ENCODE data around the gene ACSM2B. TPM values are rescaled to one million over a fixed set of nuclear protein-coding genes. Genes with fewer than 3 reads are reported as not detected.
"Not testable (repeated sequence)": the region's sequence is repeated elsewhere in the genome, so short reads cannot be mapped to it uniquely, and the experiment has no call there.

ACSM2B gene
- total RNA-seq, 5 donors from 2014 or later (not counting 1 experiment from before 2014, with no cell fraction given), result 0.18 to 0.86 TPM; not detected in 3

DNA sequence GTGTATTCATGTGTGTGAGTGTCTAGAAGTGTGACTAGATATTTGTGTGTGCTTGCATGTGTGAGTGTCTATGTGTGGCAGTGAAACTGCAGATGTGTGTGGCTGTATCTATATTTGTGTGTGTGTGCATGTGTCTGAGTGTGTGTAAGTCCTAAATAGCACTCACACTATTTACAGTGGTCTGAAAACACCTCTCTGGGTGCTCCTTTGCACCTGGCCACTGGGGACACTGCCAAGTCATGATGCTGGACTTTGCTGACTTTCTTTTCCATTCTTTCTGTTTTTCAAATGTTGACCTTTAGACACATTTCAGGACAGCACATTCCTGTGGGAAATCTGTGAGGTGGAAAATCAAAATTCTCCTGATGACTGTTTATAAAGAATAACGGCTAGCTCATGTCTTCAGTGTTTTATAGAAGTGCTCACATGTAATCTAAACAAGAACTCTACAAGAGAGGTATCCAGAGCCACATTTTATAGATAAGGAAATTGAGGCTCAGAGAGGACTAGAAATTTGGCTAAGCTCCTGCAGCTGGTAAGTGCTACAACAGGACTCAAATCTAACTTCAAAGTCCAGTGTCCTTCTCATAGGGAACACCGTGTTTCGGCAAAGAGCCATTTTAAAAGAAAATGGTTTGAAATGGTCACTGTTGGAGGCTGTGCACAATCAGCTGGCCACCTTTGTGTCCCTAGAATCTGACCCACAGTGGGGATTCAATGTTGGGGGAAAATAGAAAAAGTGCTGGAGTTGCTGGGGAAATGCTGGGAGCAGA, 4.5 kb upstream of the ACSM2B start:
- H3K4me3 Mint-ChIP-seq; ATAC-seq (replicated peaks in 1 of 4); H3K27ac Mint-ChIP-seq; H3K4me3 ChIP-seq (ENCODE audit: control insufficient read depth in 1 of 2, extremely low read depth in 1 of 2, low read length in 1 of 2); H3K9me3 ChIP-seq; H3K4me1 Mint-ChIP-seq; H3K36me3 ChIP-seq (ENCODE audit: control insufficient read depth in 2 of 2, extremely low read depth in 1 of 2, insufficient read depth in 1 of 2, low read length in 1 of 2); H3K27ac ChIP-seq (ENCODE audit: low read length); H3K36me3 Mint-ChIP-seq; H3K27me3 Mint-ChIP-seq; H3K4me1 ChIP-seq (ENCODE audit: control insufficient read depth in 1 of 2, extremely low read depth in 1 of 2, insufficient read depth in 2 of 2, low read length in 2 of 2); H3K9me3 Mint-ChIP-seq; CTCF ChIA-PET; DNase-seq; H3K27me3 ChIP-seq (replicated peaks in 1 of 2; ENCODE audit: control insufficient read depth in 2 of 2, extremely low read depth in 1 of 2, insufficient read depth in 2 of 2, low read length in 1 of 2); POLR2A ChIA-PET: not testable (repeated sequence)
- WGBS (ENCODE audit: insufficient coverage), result no CpG with 5 or more reads among the region's 3 CpGs

DNA sequence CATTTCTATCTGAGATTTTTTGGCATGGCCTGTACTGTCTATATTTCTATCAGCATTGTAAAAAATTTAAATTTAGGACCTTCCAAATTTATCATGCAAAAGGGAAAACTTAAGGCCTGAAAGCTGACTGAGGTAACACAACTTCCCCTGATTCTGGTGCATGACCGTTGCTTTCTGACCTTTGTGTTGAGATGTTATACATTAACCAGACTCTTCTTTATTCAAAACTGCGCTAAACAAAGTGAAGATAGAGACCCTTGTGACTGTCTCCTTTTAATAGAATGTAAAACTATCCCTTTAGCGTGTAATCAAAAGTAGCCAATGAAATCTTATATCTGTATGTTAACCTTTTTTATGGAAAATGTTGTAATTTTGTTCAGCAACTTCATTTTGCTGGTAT, 1.9 kb upstream of the ACSM2B start:
- H3K36me3 Mint-ChIP-seq, POLR2A ChIA-PET: not testable (repeated sequence)

GRCh38 chr16:20569117-20569651, 7.0 kb downstream of the ACSM2B start:
- ATAC-seq (replicated peaks in 1 of 4); H3K9me3 Mint-ChIP-seq; H3K9me3 ChIP-seq; H3K4me3 ChIP-seq (ENCODE audit: control insufficient read depth in 1 of 2, extremely low read depth in 1 of 2, low read length in 1 of 2); H3K27ac Mint-ChIP-seq; H3K4me3 Mint-ChIP-seq; H3K27ac ChIP-seq (ENCODE audit: low read length); POLR2A ChIA-PET; H3K27me3 Mint-ChIP-seq; DNase-seq; H3K36me3 ChIP-seq (ENCODE audit: control insufficient read depth in 2 of 2, extremely low read depth in 1 of 2, insufficient read depth in 1 of 2, low read length in 1 of 2); H3K4me1 ChIP-seq (ENCODE audit: control insufficient read depth in 1 of 2, extremely low read depth in 1 of 2, insufficient read depth in 2 of 2, low read length in 2 of 2); H3K36me3 Mint-ChIP-seq; H3K27me3 ChIP-seq (replicated peaks in 1 of 2; ENCODE audit: control insufficient read depth in 2 of 2, extremely low read depth in 1 of 2, insufficient read depth in 2 of 2, low read length in 1 of 2); CTCF ChIA-PET; H3K4me1 Mint-ChIP-seq: not testable (repeated sequence)
- WGBS (ENCODE audit: insufficient coverage), result no CpG with 5 or more reads among the region's 2 CpGs

More for the DNA sequence above, 1.9 kb upstream of the ACSM2B start:
- ATAC-seq (replicated peaks in 1 of 4); H3K4me1 ChIP-seq (ENCODE audit: control insufficient read depth in 1 of 2, extremely low read depth in 1 of 2, insufficient read depth in 2 of 2, low read length in 2 of 2); H3K9me3 Mint-ChIP-seq; H3K27me3 Mint-ChIP-seq; H3K9me3 ChIP-seq; H3K4me1 Mint-ChIP-seq; H3K36me3 ChIP-seq (ENCODE audit: control insufficient read depth in 2 of 2, extremely low read depth in 1 of 2, insufficient read depth in 1 of 2, low read length in 1 of 2); H3K27me3 ChIP-seq (replicated peaks in 1 of 2; ENCODE audit: control insufficient read depth in 2 of 2, extremely low read depth in 1 of 2, insufficient read depth in 2 of 2, low read length in 1 of 2); DNase-seq; H3K27ac Mint-ChIP-seq; H3K4me3 Mint-ChIP-seq; H3K4me3 ChIP-seq (ENCODE audit: control insufficient read depth in 1 of 2, extremely low read depth in 1 of 2, low read length in 1 of 2); H3K27ac ChIP-seq (ENCODE audit: low read length); CTCF ChIA-PET: not testable (repeated sequence)
- no CpG with 5 or more reads among the region's 3 CpGs for WGBS (ENCODE audit: insufficient coverage)

GRCh38 chr16:20568404-20568803, 7.8 kb downstream of the ACSM2B start:
- H3K27ac ChIP-seq (ENCODE audit: low read length), result no peak overlapping the region
- CTCF ChIA-PET, result no interaction called here
- POLR2A ChIA-PET, result no interaction called here
- no peaks in the 10 kb centered on the region for H3K9me3 Mint-ChIP-seq
- WGBS (ENCODE audit: insufficient coverage), result no CpG with 5 or more reads among the region's 3 CpGs
- ATAC-seq (replicated peaks in 1 of 4) (no peak), DNase-seq (no peak)
- no peaks in the 10 kb centered on the region for H3K4me1 Mint-ChIP-seq
- H3K4me3 ChIP-seq (ENCODE audit: control insufficient read depth in 1 of 2, extremely low read depth in 1 of 2, low read length in 1 of 2), result no peak overlapping the region
- H3K36me3 Mint-ChIP-seq, result no peaks in the 10 kb centered on the region
- no peak overlapping the region for H3K27ac Mint-ChIP-seq
- no peaks in the 10 kb centered on the region for H3K4me1 ChIP-seq (ENCODE audit: control insufficient read depth in 1 of 2, extremely low read depth in 1 of 2, insufficient read depth in 2 of 2, low read length in 2 of 2)
- H3K36me3 ChIP-seq (ENCODE audit: control insufficient read depth in 2 of 2, extremely low read depth in 1 of 2, insufficient read depth in 1 of 2, low read length in 1 of 2), result no peaks in the 10 kb centered on the region
- no peaks in the 10 kb centered on the region for H3K27me3 ChIP-seq (replicated peaks in 1 of 2; ENCODE audit: control insufficient read depth in 2 of 2, extremely low read depth in 1 of 2, insufficient read depth in 2 of 2, low read length in 1 of 2)
- H3K9me3 ChIP-seq, result no peaks in the 10 kb centered on the region
- H3K4me3 Mint-ChIP-seq, result no peak overlapping the region
- peaks cover 4 to 7% of the 10 kb centered on the region in 2 donors for H3K27me3 Mint-ChIP-seq

DNA sequence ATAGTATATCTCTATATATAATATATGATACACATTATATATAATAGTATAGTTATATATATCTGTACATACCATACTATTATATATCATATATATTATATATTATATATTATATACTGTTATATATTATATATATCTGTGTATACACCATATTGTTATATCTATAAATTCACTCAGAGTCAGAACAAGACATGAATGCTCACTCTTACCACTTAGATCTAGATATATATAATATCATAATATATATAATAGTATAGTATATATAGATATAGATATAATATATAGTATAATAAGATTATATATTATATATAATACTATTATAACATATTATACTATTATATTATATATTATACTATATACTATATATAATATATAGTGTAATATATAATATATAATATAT, 9.3 kb downstream of the ACSM2B start:
- Histone ChIP-seq H3K4me1 (ENCODE audit: control insufficient read depth in 1 of 2, extremely low read depth in 1 of 2, insufficient read depth in 2 of 2, low read length in 2 of 2) (no peaks in the 10 kb centered on the region), H3K27ac (ENCODE audit: low read length) (no peak overlapping the region), H3K4me3 (ENCODE audit: control insufficient read depth in 1 of 2, extremely low read depth in 1 of 2, low read length in 1 of 2) (no peak overlapping the region), H3K9me3 (no peaks in the 10 kb centered on the region), H3K36me3 (ENCODE audit: control insufficient read depth in 2 of 2, extremely low read depth in 1 of 2, insufficient read depth in 1 of 2, low read length in 1 of 2) (no peaks in the 10 kb centered on the region), H3K27me3 (replicated peaks in 1 of 2; ENCODE audit: control insufficient read depth in 2 of 2, extremely low read depth in 1 of 2, insufficient read depth in 2 of 2, low read length in 1 of 2) (no peaks in the 10 kb centered on the region)
- Mint-ChIP-seq H3K4me3 (no peak overlapping the region), H3K36me3 (no peaks in the 10 kb centered on the region), H3K27me3 (peaks cover 4 to 7% of the 10 kb centered on the region in 2 donors), H3K9me3 (peaks cover 0 to 5% (median 0%) of the 10 kb centered on the region in 3 donors), H3K4me1 (no peaks in the 10 kb centered on the region), H3K27ac (no peak overlapping the region)
- ChIA-PET CTCF (no interaction called here), POLR2A (no interaction called here)
- ATAC-seq (replicated peaks in 1 of 4), result no peak
- no peak for DNase-seq

- POLR2A ChIA-PET; H3K27ac Mint-ChIP-seq; H3K36me3 Mint-ChIP-seq; H3K4me1 ChIP-seq (ENCODE audit: control insufficient read depth in 1 of 2, extremely low read depth in 1 of 2, insufficient read depth in 2 of 2, low read length in 2 of 2); H3K4me1 Mint-ChIP-seq; H3K9me3 ChIP-seq; H3K27ac ChIP-seq (ENCODE audit: low read length); CTCF ChIA-PET; DNase-seq; H3K4me3 ChIP-seq (ENCODE audit: control insufficient read depth in 1 of 2, extremely low read depth in 1 of 2, low read length in 1 of 2); H3K27me3 Mint-ChIP-seq; ATAC-seq (replicated peaks in 1 of 4); H3K27me3 ChIP-seq (replicated peaks in 1 of 2; ENCODE audit: control insufficient read depth in 2 of 2, extremely low read depth in 1 of 2, insufficient read depth in 2 of 2, low read length in 1 of 2); H3K9me3 Mint-ChIP-seq; H3K4me3 Mint-ChIP-seq; H3K36me3 ChIP-seq (ENCODE audit: control insufficient read depth in 2 of 2, extremely low read depth in 1 of 2, insufficient read depth in 1 of 2, low read length in 1 of 2): not testable (repeated sequence)
- no CpG with 5 or more reads among the region's 2 CpGs for WGBS (ENCODE audit: insufficient coverage)
Observed at GRCh38 chr16:20565334-20565733, 10.8 kb downstream of the ACSM2B start.

DNA sequence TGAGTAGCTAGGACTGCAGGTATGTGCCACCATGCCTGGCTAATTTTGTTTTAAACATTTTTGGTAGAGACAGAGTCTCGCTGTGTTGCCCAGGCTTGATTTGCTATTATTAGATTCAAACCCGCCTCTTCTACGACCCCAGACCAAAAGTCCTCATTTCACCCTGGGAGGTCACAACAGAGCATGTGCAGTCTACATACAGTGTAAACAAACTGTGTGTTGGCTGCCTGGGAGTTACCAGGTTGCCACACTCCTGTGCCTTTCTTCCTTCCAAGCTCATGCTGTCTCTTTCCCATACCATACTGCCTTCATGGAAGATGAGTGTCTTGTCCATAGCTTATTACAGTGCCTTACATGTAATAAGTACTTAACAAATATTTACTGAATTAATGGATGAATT, 11.9 kb downstream of the ACSM2B start:
- DNase-seq; CTCF ChIA-PET; POLR2A ChIA-PET; H3K36me3 ChIP-seq (ENCODE audit: control insufficient read depth in 2 of 2, extremely low read depth in 1 of 2, insufficient read depth in 1 of 2, low read length in 1 of 2); H3K4me3 ChIP-seq (ENCODE audit: control insufficient read depth in 1 of 2, extremely low read depth in 1 of 2, low read length in 1 of 2); H3K9me3 ChIP-seq; H3K4me3 Mint-ChIP-seq; H3K4me1 ChIP-seq (ENCODE audit: control insufficient read depth in 1 of 2, extremely low read depth in 1 of 2, insufficient read depth in 2 of 2, low read length in 2 of 2); H3K27me3 ChIP-seq (replicated peaks in 1 of 2; ENCODE audit: control insufficient read depth in 2 of 2, extremely low read depth in 1 of 2, insufficient read depth in 2 of 2, low read length in 1 of 2); H3K9me3 Mint-ChIP-seq; H3K27ac ChIP-seq (ENCODE audit: low read length); H3K27me3 Mint-ChIP-seq; ATAC-seq (replicated peaks in 1 of 4); H3K36me3 Mint-ChIP-seq; H3K27ac Mint-ChIP-seq; H3K4me1 Mint-ChIP-seq: not testable (repeated sequence)
- WGBS (ENCODE audit: insufficient coverage), result no CpG with 5 or more reads among the region's 3 CpGs
